Left lung (tissue), 10 donors: ENCODE data around the gene CFB. TPM values are rescaled to one million over a fixed set of nuclear protein-coding genes. Genes with fewer than 3 reads are reported as not detected.

Experiments
- ATAC-seq: fragments of 200-7000 bp; cut with Tn5 transposase; one replicate; pipeline ENCODE4 v1.9.1; 2020; ENCODE audit warnings: moderate library complexity
- DNase-seq, 4 donors: peaks; one replicate each; pipeline ENCODE4 v3.0.0-alpha.2; 2013 to 2020
- H3K27ac ChIP-seq, 2 donors: fragments of 200-600 bp; sonication (generic) in 1 of 2; one replicate each; pipeline versions ENCODE4 v1.5.0 to v1.8.0; 2020 to 2021
- H3K27me3 ChIP-seq, 2 donors: fragments of 200-600 bp; sonication (generic) in 1 of 2; one replicate each; pipeline versions ENCODE4 v1.5.0 to v1.8.0; 2020 to 2021
- H3K36me3 ChIP-seq, 2 donors: fragments of 200-600 bp; sonication (generic) in 1 of 2; one replicate each; pipeline versions ENCODE4 v1.5.0 to v1.8.0; 2020 to 2021
- H3K4me1 ChIP-seq, 2 donors: fragments of 200-600 bp; one replicate each; pipeline ENCODE4 v1.8.0; 2021
- H3K4me3 ChIP-seq, 2 donors: fragments of 200-600 bp; sonication (generic) in 1 of 2; one replicate each; pipeline versions ENCODE4 v1.5.0 to v1.8.0; 2020 to 2021; ENCODE audit warnings: mild to moderate bottlenecking in 1 of 2
- H3K9me3 ChIP-seq, 2 donors: fragments of 200-600 bp; sonication (generic) in 1 of 2; one replicate each; pipeline versions ENCODE4 v1.5.0 to v1.8.0; 2020 to 2021
- CTCF ChIP-seq, 2 donors: fragments of 200-600 bp; sonication (generic) in 1 of 2; IDR thresholded peaks; one replicate each; pipeline versions ENCODE4 v1.5.0 to v1.8.0; 2021; ENCODE audit warnings: antibody characterized with exemption in 2 of 2
- intact Hi-C, 2 donors: fragments of 100-400 bp; cut with DNase I; formaldehyde crosslinking; loops; one replicate each; pipeline versions ENCODE4 v1.11.2 to v1.14.2; 2022
- polyA plus RNA-seq, 6 donors: library from polyadenylated mRNA; unstranded; fragments of 120-200 nt; gene quantifications; one replicate each; pipeline ENCODE4 v1.2.1, GENCODE V29; 2013; ENCODE audit not compliant: insufficient read length in 6 of 6
- total RNA-seq, 2 donors: library from RNA; stranded (reverse); fragmentation: NEBNext Ultra II Directional; extraction: Animal tissue kit (Norgen Biotek cat#: 25700); gene quantifications; one replicate each; pipeline ENCODE4 v1.2.1, GENCODE V29; 2021
- donor health status: DM: no; HTN: yes; CAD: no.
- donor health status: DM: no; HTN: no; CAD: no.

The CFB gene
- total and polyA plus RNA-seq, 8 donors: 1.7 to 131 (median 4.2) TPM

- Histone ChIP-seq H3K4me3 (peak overlapping the region; percentile 71 to 93), H3K36me3 (peaks cover 0 to 22% of the 10 kb centered on the region in 2 donors), H3K27ac (peak overlapping the region; percentile 75 to 81), H3K9me3 (no peaks in the 10 kb centered on the region), H3K4me1 (peaks cover 21 to 48% of the 10 kb centered on the region in 2 donors), H3K27me3 (no peaks in the 10 kb centered on the region)
- intact Hi-C loops: no loop called here
- no peak for TF ChIP-seq CTCF (IDR thresholded peaks at IDR 0.05)
- ATAC-seq: peak; percentile 47
- peak in 1 of 4 donors; percentile 40 for DNase-seq
Observed at GRCh38 chr6:31898383-31899011, 47.4 kb upstream of the CFB start.

GRCh38 chr6:31899215-31899614, 46.7 kb upstream of the CFB start:
- peaks cover 0 to 14% of the 10 kb centered on the region in 2 donors for H3K36me3 ChIP-seq
- H3K4me3 ChIP-seq: no peak overlapping the region
- H3K27ac ChIP-seq: no peak overlapping the region
- H3K27me3 ChIP-seq: no peaks in the 10 kb centered on the region
- intact Hi-C loops: no loop called here
- peaks cover 21 to 48% of the 10 kb centered on the region in 2 donors for H3K4me1 ChIP-seq
- ATAC-seq (no peak), DNase-seq (no peak)
- no peak for TF ChIP-seq CTCF (IDR thresholded peaks at IDR 0.05)
- H3K9me3 ChIP-seq: no peaks in the 10 kb centered on the region

DNA sequence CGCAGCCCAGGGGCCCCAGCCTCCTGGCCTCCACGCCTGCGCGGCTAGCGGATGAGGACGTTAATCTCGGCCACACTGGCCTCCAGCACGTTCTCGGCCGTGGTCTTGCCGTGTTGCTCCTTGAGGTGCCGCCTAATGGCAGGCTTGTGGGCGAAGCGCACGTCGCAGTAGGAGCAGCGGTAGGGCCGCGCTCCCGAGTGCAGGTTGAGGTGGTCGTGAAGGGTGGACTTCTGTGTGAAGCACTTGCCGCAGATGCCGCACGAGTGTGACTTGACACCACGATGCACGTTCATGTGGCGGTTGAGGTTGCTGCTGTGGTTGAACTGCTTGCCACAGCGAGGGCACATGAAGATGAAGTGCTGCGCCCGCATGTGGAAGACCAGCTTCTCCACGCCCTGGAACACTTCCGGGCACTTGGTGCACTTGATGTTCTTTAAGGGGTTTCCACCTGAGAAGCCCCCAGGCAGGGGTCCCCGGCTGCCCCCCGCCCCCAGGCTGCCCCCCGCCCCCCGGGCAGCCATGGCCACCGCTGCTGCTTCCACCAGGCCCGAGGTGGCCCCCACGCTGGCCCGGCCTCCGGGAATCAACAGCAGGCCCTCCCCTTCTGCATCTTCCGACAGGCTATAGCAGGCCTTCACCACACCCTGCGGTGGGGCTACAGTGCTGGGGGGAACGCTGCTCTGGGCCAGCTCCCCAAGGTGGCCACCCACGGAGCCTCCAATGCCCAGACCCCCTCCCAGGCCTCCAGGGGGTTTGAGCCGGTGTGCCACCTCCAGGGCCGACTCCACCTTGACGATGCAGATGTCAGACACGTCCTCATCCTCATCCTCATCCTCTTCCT, 45.8 kb upstream of the CFB start:
- ATAC-seq: no peak
- intact Hi-C loops: no loop called here
- no peak overlapping the region for H3K27ac ChIP-seq

DNA sequence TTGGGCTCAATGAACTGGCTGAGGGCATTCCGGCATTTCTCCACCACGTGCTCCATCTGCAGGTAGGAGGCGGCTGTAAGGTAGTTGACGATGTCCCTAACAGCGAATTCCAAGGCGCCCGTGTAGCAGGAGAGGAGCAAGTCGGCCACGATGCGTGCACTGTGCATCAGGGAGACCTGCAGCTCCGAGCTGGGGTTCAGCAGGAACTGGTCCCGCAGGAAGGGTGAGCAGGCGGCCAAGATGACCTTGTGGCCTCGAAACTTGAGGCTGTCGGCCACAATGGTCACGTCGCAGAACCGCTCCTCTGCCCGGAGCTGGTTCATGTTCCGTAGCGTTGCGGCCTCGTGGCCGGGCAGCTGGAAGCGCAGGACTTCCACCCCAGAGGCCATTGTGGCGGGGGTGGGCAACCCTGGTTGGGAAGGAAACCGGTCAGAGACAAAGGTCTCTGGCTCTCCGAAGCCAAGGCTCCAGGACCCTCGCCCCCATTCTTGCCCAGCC, 44.9 kb upstream of the CFB start:
- Histone ChIP-seq H3K36me3 (no peaks in the 10 kb centered on the region), H3K27me3 (no peaks in the 10 kb centered on the region), H3K4me3 (peak overlapping the region; percentile 40 to 53), H3K27ac (peak overlapping the region; percentile 74 to 84), H3K4me1 (peaks cover 21 to 48% of the 10 kb centered on the region in 2 donors), H3K9me3 (no peaks in the 10 kb centered on the region)
- peak in 1 of 4 donors; percentile 77 for DNase-seq
- intact Hi-C loops: no loop called here
- no peak for ATAC-seq
- no peak for TF ChIP-seq CTCF (IDR thresholded peaks at IDR 0.05)

More for the DNA sequence above, 45.8 kb upstream of the CFB start:
- Histone ChIP-seq H3K36me3 (peaks cover 0 to 5% of the 10 kb centered on the region in 2 donors), H3K4me1 (peaks cover 21 to 48% of the 10 kb centered on the region in 2 donors), H3K27me3 (no peaks in the 10 kb centered on the region), H3K9me3 (no peaks in the 10 kb centered on the region), H3K4me3 (no peak overlapping the region)
- no peak for DNase-seq
- no peak for TF ChIP-seq CTCF (IDR thresholded peaks at IDR 0.05)

DNA sequence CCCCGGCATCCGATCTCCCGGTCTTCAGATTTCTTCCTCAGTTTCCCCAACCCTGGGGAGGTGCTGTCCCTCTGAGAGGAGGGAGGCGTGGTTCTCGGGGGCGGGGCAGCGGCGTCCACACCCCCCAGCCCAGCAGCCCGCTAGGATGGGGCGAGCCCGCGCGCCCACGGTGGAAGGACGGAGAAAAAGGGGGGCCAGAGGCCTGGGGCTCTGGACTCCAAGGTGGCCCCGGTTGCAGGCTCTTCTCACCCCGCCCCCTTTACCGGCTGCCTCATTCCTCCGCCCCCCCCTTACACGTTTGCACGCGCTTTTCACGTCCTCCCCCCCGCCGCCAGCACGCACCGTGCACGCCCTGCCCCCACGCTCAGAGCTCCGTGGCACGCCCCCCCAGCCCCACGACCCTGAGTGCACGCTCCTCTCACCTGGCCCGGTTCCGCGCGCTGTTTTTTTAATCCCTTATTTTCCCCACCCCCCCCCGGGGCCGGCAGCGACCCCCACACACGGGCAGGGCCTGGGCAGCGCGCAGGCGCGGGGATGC, 44.4 kb upstream of the CFB start:
- H3K9me3 ChIP-seq: no peaks in the 10 kb centered on the region
- ATAC-seq: peak; percentile 28
- H3K4me3 ChIP-seq: peak overlapping the region; percentile 40 to 53
- peak in 3 of 4 donors; percentile 47 to 88 (median 71) for DNase-seq
- H3K36me3 ChIP-seq: no peaks in the 10 kb centered on the region
- no peaks in the 10 kb centered on the region for H3K27me3 ChIP-seq
- TF ChIP-seq CTCF (IDR thresholded peaks at IDR 0.05): no peak
- intact Hi-C loops: no loop called here
- H3K4me1 ChIP-seq: peaks cover 17 to 44% of the 10 kb centered on the region in 2 donors
- peak overlapping the region; percentile 74 to 84 for H3K27ac ChIP-seq
